ENCODE measurements around the gene SDK2. TPM values are rescaled to one million over a fixed set of nuclear protein-coding genes. Genes with fewer than 3 reads are reported as not detected.

SDK2 gene
- total RNA-seq, 1 donor from 2014 or later = 11.2 TPM

GRCh38 chr17:73399056-73399455 is 245.2 kb downstream of the SDK2 start:
- Histone ChIP-seq H4K20me1 (ENCODE audit: insufficient read depth, low read length) (no peaks in the 10 kb centered on the region), H3K4me3 (ENCODE audit: insufficient read depth, low read depth, low read length) (no peak overlapping the region), H3K4me1 (ENCODE audit: insufficient read depth, low read length) (peaks cover 7% of the 10 kb centered on the region), H3K27ac (ENCODE audit: low read depth, low read length) (no peak overlapping the region), H3K9me3 (ENCODE audit: insufficient read depth, low read depth, low read length) (no peaks in the 10 kb centered on the region), H3K9ac (ENCODE audit: low read length) (no peak overlapping the region), H3K4me2 (ENCODE audit: low read length) (no peak overlapping the region), H3K79me2 (ENCODE audit: insufficient read depth, low read length) (no peaks in the 10 kb centered on the region), H2AFZ (ENCODE audit: low read depth, low read length) (no peak overlapping the region), H3K27me3 (ENCODE audit: insufficient read depth, low read length) (peaks cover 4% of the 10 kb centered on the region), H3K36me3 (ENCODE audit: insufficient read depth, low read length) (no peaks in the 10 kb centered on the region)
- Mint-ChIP-seq H3K4me3 (ENCODE audit: unreplicated experiment) (no peak overlapping the region), H3K27ac (ENCODE audit: unreplicated experiment) (no peak overlapping the region), H3K4me1 (ENCODE audit: low read depth, unreplicated experiment) (peaks cover 2% of the 10 kb centered on the region), H3K27me3 (ENCODE audit: low read depth, unreplicated experiment) (peaks cover 11% of the 10 kb centered on the region), H3K36me3 (ENCODE audit: low read depth, unreplicated experiment) (peaks cover 16% of the 10 kb centered on the region), H3K9me3 (ENCODE audit: unreplicated experiment) (no peaks in the 10 kb centered on the region)
- no peak for TF ChIP-seq EZH2 (IDR thresholded peaks at IDR 0.05; ENCODE audit: insufficient read depth, low read length)
- FAIRE-seq (no peak), DNase-seq (ENCODE audit: low read depth) (no peak)

- H3K9me3 ChIP-seq (ENCODE audit: insufficient read depth, low read depth, low read length) = no peaks in the 10 kb centered on the region
- Mint-ChIP-seq H3K27ac (ENCODE audit: unreplicated experiment) (no peak overlapping the region), H3K9me3 (ENCODE audit: unreplicated experiment) (no peaks in the 10 kb centered on the region), H3K4me1 (ENCODE audit: low read depth, unreplicated experiment) (peaks cover 2% of the 10 kb centered on the region), H3K27me3 (ENCODE audit: low read depth, unreplicated experiment) (peaks cover 11% of the 10 kb centered on the region), H3K36me3 (ENCODE audit: low read depth, unreplicated experiment) (peaks cover 15% of the 10 kb centered on the region), H3K4me3 (ENCODE audit: unreplicated experiment) (no peak overlapping the region)
- H3K36me3 ChIP-seq (ENCODE audit: insufficient read depth, low read length) = no peaks in the 10 kb centered on the region
- no peak overlapping the region for H3K4me3 ChIP-seq (ENCODE audit: insufficient read depth, low read depth, low read length)
- no peak overlapping the region for H3K4me2 ChIP-seq (ENCODE audit: low read length)
- H2AFZ ChIP-seq (ENCODE audit: low read depth, low read length) = no peak overlapping the region
- H4K20me1 ChIP-seq (ENCODE audit: insufficient read depth, low read length) = no peaks in the 10 kb centered on the region
- DNase-seq (ENCODE audit: low read depth) (no peak), FAIRE-seq (no peak)
- peaks cover 7% of the 10 kb centered on the region for H3K4me1 ChIP-seq (ENCODE audit: insufficient read depth, low read length)
- H3K9ac ChIP-seq (ENCODE audit: low read length) = no peak overlapping the region
- TF ChIP-seq CTCF (IDR thresholded peaks at IDR 0.05; ENCODE audit: insufficient read depth, low read depth, low read length) = no peak
- no peak for TF ChIP-seq EZH2 (IDR thresholded peaks at IDR 0.05; ENCODE audit: insufficient read depth, low read length)
- H3K27ac ChIP-seq (ENCODE audit: low read depth, low read length) = no peak overlapping the region
- no peaks in the 10 kb centered on the region for H3K79me2 ChIP-seq (ENCODE audit: insufficient read depth, low read length)
- H3K27me3 ChIP-seq (ENCODE audit: insufficient read depth, low read length) = peaks cover 4% of the 10 kb centered on the region
These were observed 246.2 kb downstream of the SDK2 start for GRCh38 chr17:73397856-73398540.

- peaks cover 4% of the 10 kb centered on the region for H3K27me3 ChIP-seq (ENCODE audit: insufficient read depth, low read length)
- no peak overlapping the region for H2AFZ ChIP-seq (ENCODE audit: low read depth, low read length)
- TF ChIP-seq CTCF (IDR thresholded peaks at IDR 0.05; ENCODE audit: insufficient read depth, low read depth, low read length) = no peak
- TF ChIP-seq EZH2 (IDR thresholded peaks at IDR 0.05; ENCODE audit: insufficient read depth, low read length) = no peak
- H3K4me3 ChIP-seq (ENCODE audit: insufficient read depth, low read depth, low read length) = no peak overlapping the region
- no peak overlapping the region for H3K27ac ChIP-seq (ENCODE audit: low read depth, low read length)
- Mint-ChIP-seq H3K27me3 (ENCODE audit: low read depth, unreplicated experiment) (peaks cover 11% of the 10 kb centered on the region), H3K4me3 (ENCODE audit: unreplicated experiment) (no peak overlapping the region), H3K4me1 (ENCODE audit: low read depth, unreplicated experiment) (peaks cover 2% of the 10 kb centered on the region), H3K9me3 (ENCODE audit: unreplicated experiment) (no peaks in the 10 kb centered on the region), H3K36me3 (ENCODE audit: low read depth, unreplicated experiment) (peaks cover 15% of the 10 kb centered on the region), H3K27ac (ENCODE audit: unreplicated experiment) (no peak overlapping the region)
- H3K4me2 ChIP-seq (ENCODE audit: low read length) = peak overlapping the region; percentile 11
- DNase-seq (ENCODE audit: low read depth) (no peak), FAIRE-seq (no peak)
- H3K36me3 ChIP-seq (ENCODE audit: insufficient read depth, low read length) = no peaks in the 10 kb centered on the region
- no peaks in the 10 kb centered on the region for H4K20me1 ChIP-seq (ENCODE audit: insufficient read depth, low read length)
- peaks cover 7% of the 10 kb centered on the region for H3K4me1 ChIP-seq (ENCODE audit: insufficient read depth, low read length)
- no peak overlapping the region for H3K9ac ChIP-seq (ENCODE audit: low read length)
- no peaks in the 10 kb centered on the region for H3K9me3 ChIP-seq (ENCODE audit: insufficient read depth, low read depth, low read length)
- H3K79me2 ChIP-seq (ENCODE audit: insufficient read depth, low read length) = no peaks in the 10 kb centered on the region
These were observed 246.9 kb downstream of the SDK2 start for GRCh38 chr17:73397278-73397826.
